ENCODE measurements around the gene TBC1D12.

Gene TBC1D12

DNA sequence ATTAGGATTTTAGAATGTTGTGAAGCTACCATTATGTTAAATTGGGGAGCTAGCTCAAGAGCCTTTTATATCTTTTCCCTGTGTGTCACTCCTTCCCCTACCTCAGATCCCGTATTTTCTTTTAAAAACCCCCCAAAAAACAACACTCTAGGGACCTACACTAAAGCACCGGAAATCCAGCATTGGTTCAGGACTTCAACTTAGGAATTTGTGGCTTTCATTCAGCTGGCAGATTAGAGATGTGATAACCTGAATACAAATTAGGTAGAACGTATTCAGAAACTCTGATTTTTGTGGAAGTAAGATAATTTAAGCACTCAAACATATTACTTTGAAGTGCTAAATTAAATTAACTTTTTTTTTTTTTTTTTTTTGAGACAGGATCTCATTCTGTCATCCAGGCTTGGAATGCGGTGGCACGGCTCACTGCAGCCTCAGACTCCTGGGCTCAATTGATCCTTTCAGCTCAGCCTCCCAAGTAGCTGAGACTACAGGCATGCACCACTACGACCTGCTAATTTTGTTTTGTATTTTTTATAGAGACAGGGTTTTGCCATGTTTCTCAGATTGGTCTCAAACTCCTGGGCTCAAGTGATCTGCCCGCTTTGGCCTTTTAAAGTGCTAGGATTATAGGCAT lies 6.8 kb downstream of the TBC1D12 start:
- FAIRE-seq, result no peak

DNA sequence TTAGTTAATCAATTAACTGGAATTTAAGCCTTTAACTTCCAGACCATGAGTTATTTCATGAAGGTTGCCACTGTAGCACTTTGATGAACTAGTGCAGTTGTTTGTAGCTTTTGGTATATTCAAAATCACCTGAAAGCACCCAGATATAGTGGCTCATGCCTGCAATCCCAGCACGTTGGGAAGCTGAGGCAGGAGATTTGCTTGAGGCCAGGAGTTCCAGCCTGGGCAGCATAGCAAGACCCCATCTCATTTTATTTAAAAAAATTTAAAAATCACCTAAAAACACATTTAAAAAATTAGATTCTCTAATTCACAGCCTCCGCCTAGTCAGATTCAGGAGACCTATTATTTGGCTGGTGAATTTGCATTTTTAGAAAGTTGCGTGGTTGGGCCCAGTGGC lies 9.0 kb downstream of the TBC1D12 start:
- FAIRE-seq, result no peak

DNA sequence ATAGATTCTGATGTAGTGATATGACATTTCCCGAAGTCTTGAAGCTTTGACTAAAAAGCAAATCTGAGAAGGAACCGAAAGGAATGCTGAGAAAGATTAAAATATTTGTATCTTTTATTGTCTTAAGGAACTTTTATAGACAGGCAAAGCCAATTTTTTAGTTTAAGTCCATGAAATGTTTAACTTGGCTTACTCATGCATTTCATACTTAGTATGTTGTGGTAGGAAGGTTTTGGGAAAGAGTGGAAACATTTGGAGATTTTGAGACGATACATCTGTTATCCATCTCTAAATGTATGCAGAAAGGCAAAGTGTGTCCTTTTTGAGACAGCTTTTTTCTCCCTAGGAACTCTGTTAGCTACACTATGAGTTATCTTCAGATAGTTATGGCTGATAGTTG lies 10.1 kb downstream of the TBC1D12 start:
- no peak for FAIRE-seq

DNA sequence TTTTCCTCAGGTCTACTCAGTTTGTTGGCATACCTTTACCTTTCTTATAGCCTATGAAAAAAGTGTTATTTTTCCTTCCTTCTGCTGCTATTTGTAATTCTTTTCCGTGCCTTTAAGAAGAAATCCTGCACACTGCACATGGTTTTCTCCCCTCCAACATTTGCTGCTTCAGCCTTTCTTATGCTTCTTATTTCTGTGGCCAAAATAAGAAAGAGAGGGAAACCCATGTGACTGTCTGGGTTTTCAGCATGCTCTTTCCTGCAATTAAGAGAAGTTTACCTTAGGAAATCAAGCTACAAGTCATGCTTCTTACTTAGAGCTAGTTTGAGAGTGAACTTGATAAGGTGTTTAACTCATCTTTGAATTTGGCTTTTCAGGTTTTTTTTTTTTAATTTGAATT lies 11.0 kb downstream of the TBC1D12 start:
- no peak for FAIRE-seq

DNA sequence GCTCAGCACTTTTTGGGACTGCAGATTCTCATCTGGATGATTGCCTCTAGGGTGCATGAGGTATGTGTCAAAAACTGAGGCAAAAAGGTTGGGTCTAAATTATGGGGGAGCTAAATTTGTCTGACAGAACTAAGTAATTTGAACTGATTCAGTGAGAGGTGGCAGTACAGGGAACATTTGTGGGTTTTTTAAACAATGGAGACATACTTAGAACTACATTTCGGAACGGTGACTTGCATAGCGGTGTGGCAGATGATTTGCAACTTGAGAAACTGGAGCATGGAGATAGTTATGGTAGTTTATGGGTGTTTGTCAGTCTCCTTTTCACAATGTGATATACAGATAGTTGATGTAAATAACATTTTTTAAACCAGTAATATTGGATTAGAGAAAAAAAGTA lies 14.6 kb downstream of the TBC1D12 start:
- FAIRE-seq, result no peak

DNA sequence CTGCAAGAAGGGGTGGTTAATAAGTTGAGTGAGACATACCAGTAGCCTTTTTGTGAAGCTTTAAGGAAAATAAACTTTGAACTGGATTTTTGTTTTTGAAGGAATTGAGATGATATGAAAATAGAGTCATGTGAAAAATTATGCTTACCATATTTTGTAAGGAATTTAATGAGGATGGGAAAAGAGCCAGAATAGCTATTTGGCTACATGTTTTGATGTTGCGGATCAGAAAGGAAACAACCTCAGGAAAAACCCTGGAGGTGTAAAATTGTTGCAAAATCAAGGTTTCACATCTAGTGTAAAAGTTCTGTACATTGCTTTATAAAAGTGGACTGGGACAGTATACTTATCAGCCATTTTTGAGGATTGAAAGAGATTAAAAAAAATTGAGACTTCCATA lies 15.0 kb downstream of the TBC1D12 start:
- FAIRE-seq, result no peak

DNA sequence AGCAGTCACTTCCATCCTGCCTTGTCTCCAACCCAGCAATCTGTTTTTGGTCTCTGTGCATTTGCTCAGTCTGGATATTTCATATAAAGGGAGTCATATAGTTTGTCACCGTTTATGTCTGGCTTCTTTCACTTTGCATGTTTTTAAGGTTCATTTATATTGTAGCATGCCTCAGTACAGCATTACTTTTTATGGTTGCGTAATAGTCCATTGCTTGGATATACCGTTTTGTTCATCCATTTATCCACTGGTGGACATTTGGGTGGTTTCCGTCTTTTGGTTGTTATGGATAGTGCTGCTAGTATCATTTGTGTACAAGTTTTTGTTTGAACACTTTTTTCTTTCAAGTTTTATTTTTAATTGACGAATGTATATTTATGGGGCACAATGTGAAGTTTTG lies 18.2 kb downstream of the TBC1D12 start:
- no peak for FAIRE-seq

DNA sequence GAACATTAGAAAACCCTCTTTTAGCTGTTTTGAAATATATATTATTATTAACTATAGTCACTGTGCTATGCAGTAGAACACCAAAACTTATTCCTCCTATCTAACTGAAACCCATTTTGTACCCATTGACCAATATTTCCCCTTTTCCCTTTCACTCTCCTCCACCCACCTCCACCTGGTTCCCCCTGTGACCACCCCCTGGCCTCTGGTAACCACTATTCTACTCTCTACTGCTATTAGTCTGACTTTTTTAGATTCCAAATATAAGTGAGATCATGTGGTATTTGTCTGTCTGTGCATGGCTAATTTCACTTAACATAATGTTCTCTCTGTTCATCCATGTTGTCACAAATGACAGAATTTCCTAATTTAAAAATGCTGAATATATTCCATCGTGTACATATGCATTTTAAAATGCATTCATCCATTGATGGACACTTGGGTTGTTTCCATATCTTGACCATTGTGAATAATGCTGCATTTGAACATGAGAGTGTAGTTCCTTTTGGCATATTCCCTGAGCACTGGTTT lies 18.7 kb downstream of the TBC1D12 start:
- no peak for FAIRE-seq

DNA sequence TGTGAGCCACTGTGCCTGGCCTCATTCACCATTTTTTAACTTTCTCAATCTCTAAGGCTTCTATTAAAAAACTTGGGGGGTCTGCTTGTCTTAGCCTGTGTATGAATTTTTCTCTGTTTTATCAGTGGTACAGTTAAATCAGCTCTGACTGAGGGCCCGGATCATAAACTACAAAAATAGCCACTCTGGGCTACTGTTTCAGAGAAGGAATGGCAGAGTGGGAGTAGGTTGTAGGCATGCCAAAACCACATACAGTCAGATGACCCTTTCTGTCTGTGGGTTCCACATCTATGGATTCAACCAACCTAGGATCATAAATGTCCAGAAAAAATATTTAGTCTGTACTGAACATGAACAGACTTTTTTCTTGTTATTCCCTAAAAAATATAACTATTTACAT lies 21.3 kb downstream of the TBC1D12 start:
- FAIRE-seq, result no peak

DNA sequence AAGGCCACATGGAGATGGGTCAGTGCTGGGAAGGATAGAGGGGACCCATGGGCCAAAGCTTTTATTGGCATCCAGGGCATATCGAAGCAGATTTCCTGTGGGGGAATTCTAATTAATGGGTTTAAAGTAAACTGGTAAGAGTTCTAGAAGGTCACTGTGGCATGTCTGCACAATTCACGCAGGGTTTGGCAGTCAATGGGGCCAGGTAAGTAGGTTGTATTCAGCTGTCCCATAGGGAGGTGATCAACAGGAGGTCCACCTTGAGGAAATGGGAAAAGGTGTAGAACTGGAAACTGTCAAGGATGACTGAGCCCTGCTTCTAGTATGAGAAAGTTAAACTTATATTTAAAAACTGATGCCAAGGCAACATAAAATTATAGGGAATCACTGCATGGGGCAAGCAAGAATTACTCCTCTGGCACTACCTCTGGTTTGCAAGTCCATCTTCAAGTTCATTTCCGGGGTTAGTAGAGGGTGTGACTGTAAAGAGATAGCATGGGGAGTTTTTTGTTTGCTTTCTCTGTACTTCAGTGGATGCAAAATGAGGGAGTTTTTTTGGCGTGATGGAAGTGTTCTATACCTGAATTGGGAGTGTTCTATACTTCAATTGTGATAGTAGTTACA lies 22.5 kb downstream of the TBC1D12 start:
- no peak for FAIRE-seq

DNA sequence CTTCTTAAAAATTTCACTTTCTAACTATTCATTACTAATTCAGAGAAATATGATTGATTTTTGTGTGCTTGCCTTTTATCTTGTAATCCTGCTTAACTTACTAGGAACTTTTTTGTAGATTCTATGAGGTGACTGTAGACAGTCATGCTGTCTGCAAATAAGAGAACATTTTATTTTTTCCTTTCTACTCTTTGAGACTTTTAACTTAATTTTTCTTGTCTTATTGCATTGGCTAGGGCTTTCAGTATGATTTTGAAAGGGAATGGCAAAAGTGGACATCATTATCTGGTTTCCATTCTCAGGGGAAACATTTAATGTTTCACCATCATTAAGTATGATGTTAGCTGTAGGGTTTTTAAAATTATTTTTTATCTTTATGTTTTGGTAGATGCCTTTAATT lies 23.6 kb downstream of the TBC1D12 start:
- FAIRE-seq, result no peak

DNA sequence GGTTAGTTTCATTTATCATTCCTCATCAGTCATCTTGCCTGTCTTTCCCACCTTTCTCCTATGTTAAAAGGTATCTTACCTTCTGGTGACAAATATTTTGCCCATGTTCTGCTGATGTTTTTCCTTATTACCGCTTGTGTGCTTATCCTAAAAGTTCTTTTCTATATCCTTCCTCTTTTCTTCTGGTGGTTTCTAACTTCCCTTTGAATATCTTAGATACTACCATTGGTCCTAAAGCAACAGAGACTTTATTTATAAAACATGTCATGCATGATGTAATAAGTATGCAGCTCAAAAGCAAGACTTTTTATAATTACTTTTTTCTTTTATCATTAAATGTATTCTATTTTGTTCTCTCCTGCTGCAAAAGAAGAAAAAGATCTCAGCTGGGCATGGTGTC lies 24.8 kb downstream of the TBC1D12 start:
- FAIRE-seq, result no peak

DNA sequence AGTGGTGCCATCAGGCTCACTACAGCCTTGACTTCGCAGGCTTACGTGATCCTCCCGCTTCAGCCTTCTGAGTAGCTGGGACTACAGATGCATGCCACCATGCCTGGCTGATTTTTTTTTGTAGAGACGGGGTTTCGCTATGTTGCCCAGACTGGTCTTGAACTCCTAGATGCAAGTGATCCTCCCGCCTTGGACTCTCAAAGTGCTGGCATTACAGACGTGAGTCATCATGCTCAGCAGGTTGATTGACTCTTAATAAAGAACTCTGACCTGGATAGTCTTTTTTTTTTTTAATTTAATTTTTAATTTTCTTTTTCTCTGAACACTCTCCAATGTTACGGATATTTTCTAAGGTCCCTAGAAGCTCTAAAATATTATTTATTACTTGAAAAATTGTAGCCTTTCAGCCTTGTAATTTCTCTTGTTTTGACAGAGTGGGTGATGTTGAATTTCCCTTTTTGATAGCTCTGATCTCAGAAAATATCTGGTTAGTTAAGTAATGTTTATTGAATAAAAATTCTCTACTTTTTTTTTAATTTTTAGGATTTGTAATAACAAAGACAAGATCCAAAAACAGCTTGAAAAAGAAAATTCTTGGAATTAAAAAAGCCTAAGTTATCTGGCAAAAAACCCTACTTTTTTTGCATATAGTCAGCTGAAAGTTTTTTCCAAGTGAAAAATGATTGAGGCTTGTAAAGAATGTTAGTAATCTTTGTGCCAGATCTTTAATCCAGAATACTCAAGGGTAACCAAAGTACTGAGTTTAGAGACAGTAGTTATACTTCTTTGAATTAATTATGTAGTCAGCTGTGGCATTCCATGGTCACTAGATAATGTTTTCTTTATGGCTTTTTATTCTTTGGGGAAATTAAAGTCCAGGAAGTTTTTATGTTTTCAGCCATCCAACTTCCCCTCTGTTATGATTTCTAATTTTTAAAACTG lies 26.7 kb downstream of the TBC1D12 start:
- no peak for FAIRE-seq

DNA sequence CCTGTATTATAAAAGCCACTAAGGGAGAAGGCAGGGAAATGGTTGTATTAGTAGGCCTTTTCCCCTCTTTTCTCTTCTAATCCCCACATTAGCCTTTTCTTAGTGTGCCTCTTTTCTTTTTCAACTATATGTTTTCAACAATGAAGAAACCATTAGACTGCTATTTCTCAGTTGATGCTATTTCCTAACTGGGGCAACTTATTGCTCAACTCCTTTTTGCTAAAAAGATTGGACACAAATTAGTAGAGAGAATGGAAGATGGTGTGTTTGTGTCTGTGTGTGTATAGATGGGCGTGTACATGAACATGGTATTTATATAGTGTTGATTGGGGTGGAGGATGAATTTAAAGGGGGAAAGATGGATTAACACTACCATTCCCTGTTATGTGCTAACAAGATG lies 28.4 kb downstream of the TBC1D12 start:
- FAIRE-seq, result no peak

DNA sequence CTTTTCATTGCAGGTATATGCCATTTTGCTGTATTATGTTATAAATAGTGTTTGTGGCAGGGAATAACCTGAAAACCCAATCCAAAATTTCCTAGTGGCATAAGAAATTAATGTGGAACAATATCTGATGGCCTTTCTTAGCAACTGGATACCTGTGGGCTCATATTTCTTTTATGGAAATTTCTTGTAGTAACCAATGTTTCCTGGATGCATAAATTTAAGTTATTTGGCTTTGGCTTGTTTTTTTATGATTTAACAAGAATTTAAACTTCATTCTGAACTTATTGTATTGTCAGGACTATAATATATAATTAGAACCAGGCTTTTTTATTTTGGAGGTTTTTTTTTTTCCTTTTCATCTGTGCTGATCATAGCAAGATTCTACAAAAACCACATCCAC lies 30.1 kb downstream of the TBC1D12 start:
- FAIRE-seq, result no peak

DNA sequence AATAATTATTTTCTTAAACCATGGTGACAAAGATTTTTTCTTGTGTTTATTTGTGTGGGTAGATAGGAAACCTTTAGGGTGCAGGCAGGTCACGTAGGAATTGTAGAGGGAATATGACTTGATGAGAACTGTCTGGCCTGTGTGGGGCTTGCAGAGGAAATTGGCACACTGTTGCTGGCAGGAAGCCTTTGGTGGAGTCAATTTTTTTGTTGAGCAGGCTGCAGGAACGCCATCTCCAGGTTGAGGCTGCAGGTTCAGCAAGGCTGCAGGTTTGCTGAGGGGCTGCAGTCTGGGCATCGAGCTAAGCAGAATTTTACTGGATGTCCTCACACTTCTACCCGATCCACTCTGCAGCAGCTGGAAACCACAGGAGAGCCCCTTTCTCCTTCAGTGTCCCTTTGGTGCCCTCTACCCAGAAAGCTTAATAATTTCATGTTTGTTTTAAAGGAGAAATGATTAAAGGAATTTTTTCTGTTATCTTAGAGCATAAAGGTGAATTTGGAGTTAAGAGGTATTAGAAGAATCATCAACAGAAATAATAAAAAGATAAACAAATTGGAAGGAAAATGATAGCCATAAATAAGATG lies 37.0 kb downstream of the TBC1D12 start:
- no peak for FAIRE-seq

DNA sequence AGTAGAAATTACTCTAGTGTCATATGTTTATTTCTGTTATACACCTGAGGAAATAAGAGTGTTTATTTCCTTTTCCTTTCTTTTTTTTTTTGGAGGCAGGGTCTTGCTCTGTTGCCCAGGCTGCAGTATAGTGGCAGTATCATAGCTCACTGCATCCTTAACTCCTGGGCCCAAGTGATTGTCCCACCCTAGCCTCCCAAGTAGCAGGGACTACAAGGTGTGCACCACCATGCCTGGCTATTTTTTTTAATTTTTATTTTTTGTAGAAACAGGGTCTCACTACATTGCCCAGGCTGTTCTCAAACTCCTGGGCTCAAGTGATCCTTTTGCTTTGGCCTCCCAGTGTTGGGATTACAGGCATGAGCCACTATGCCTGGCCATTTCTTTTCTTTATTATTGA lies 37.8 kb downstream of the TBC1D12 start:
- FAIRE-seq, result no peak

DNA sequence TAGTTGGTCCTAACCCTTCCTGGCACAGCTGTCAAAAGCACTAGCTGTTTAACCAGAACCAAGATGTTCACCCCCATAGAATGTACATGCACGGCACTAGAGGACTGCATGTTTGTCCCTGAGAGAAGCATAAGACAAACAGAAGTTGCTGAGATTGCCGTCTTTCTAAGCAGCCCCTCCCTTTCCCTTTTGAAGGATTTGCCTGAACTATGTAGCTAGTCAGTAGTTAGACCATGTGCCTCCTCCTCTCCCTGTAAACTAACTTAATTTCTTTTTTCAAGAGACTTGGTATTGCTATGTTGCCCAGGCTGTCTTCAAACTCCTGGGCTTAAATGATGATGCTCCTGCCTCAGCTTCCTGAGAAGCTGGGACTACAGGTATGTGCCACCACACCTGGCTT lies 40.7 kb downstream of the TBC1D12 start:
- no peak for FAIRE-seq

DNA sequence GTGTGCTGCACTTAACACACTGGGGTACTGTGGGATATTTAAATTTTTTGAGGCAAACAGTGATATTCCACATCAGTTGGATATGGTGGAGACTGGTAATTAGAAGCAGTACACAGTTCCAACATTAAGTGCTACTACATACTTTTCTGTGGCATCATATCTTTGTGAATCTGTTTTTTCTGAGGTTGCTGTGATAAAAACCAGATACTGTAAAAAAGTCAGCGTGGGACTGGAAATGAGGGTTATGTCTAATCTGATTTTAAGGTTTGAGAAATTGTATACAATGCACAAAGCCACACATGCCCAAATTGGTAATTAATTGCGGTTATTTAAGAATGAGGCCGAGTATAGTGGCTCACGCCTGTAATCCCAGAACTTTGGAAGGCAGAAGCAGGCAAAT lies 41.2 kb downstream of the TBC1D12 start:
- FAIRE-seq, result no peak

DNA sequence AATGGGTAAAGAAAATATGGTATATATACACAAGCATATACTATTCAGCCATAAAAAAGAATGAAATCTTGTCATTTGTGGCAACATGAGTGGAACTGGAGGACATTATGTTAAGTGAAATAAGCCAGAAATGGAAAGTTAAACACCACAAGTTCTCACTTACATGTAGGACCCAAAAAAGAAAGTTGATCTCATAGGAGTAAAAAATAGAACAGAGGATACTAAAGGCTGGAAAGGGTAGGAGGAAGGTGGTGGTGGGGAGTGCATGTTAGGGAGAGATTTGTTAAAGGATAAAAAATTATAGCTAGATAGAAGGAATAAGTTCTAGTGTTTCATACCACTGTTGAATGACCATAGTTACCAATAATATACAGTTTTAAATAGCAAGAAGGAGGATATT lies 48.4 kb downstream of the TBC1D12 start:
- FAIRE-seq, result no peak

DNA sequence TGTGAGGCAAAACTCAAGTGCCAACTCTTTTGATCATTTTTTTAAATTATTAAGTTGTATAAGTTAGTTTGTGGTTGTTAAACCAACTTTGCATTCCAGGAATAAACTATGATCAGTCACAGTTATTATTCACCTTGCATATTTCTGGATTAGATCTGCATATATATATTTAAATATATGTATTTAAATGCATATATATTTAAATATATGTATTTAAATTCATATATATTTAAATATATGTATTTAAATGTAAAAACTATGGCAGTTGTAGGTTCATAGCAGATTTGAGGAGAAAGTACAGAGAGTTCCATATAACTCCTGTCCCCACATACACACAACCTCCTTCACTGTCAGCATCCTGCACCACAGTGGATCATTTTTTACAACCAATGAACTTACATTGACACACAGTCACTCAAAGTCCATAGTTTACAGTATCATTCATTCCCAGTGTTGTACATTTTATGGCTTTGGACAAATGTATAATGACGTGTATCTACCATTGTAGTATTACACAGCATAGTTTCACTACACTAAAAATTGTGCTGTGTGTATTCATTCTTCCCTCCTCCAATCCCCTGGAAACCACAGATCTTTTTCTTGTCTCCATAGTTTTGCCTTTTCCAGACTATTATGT lies 49.7 kb downstream of the TBC1D12 start:
- FAIRE-seq, result no peak

DNA sequence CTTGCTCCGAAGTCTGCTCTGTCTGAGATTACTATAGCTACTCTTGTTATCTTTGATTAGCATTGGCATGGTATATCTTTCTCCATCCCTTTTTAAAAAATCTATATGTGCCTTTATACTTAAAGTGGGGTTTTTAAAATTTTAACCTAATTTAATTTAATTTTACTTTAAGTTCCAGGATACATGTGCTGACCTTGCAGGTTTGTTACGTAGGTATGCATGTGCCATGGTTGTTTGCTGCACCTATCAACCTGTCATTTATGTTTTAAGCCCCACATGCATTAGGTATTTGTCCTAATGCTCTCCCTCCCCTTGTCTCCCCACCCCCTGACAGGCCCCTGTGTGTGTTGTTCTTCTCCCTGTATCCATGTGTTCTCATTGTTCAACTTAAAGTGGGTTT lies 54.6 kb downstream of the TBC1D12 start:
- no peak for FAIRE-seq

DNA sequence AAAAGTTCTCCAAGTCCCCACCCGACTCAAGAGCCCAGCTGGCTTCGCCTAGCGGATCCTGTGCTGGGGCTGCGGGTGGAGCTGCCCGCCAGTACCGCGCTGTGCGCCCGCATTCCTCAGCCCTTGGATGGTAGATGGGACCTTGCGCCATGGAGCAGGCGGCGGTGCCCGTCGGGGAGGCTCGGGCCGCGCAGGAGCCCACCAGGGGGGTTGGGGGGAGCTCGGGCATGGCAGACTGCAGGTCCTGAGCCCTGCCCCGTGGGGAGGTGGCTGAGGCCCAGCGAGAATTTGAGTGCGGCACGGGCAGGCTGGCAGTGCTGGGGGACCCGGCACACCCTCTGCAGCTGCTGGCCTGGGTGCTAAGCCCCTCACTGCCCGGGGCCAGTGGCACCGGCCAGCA lies 57.0 kb downstream of the TBC1D12 start:
- FAIRE-seq, result no peak

Data from TTC549 (cell line).